Measurements from ENCODE around the gene AIF1. TPM values are rescaled to one million over a fixed set of nuclear protein-coding genes. Genes with fewer than 3 reads are reported as not detected.
"Not testable (repeated sequence)": the region's sequence is repeated elsewhere in the genome, so short reads cannot be mapped to it uniquely, and the experiment has no call there.

AIF1 gene
- total RNA-seq, 5 donors from 2014 or later (not counting 1 experiment from before 2014, with no cell fraction given), result 7.6 to 54.3 (median 18.1) TPM

GRCh38 chr6:31586008-31586407, 29.0 kb upstream of the AIF1 start, which contains the start of gene LST1:
Gene LST1, plus strand, starts transcription at chr6:31586277. Its CDS starts 1,023 bp downstream, at chr6:31587300.
- POLR2A ChIA-PET, result interaction anchor here (0.6 to 0.8 kb wide), 2 partner anchors 11 to 1374 kb away, joined by 4 to 5 read pairs; partner anchors contain the start of gene TNF (in 1 of the 2)
- Histone ChIP-seq H3K36me3 (ENCODE audit: control insufficient read depth in 2 of 2, extremely low read depth in 1 of 2, insufficient read depth in 1 of 2, low read length in 1 of 2) (no peaks in the 10 kb centered on the region), H3K4me1 (ENCODE audit: control insufficient read depth in 1 of 2, extremely low read depth in 1 of 2, insufficient read depth in 2 of 2, low read length in 2 of 2) (peaks cover 47 to 83% of the 10 kb centered on the region in 2 experiments), H3K27ac (ENCODE audit: low read length) (peak within 1 kb of the TSS; percentile 86), H3K4me3 (ENCODE audit: control insufficient read depth in 1 of 2, extremely low read depth in 1 of 2, low read length in 1 of 2) (peak within 1 kb of the TSS; percentile 22 to 36), H3K27me3 (replicated peaks in 1 of 2; ENCODE audit: control insufficient read depth in 2 of 2, extremely low read depth in 1 of 2, insufficient read depth in 2 of 2, low read length in 1 of 2) (no peaks in the 10 kb centered on the region), H3K9me3 (no peaks in the 10 kb centered on the region)
- peak within 1 kb of the TSS; percentile 44 to 97 (median 66) for H3K4me3 Mint-ChIP-seq
- no CpG with 5 or more reads among the region's 1 CpG for WGBS (ENCODE audit: insufficient coverage)
- CTCF ChIA-PET, result interaction anchor here in 1 of 2 donors (1.0 to 8.3 kb wide), 6 partner anchors 9 to 35 kb away, joined by 5 to 167 read pairs (median 6); partner anchors contain the start of genes NCR3 and TNF
- H3K27me3 Mint-ChIP-seq, result no peaks in the 10 kb centered on the region
- peak within 1 kb of the TSS; percentile 94 to 98 for H3K27ac Mint-ChIP-seq
- no peak for DNase-seq
- peaks cover 10% of the 10 kb centered on the region for H3K36me3 Mint-ChIP-seq
- H3K9me3 Mint-ChIP-seq, result no peaks in the 10 kb centered on the region
- no peak for ATAC-seq (replicated peaks in 1 of 4)
- H3K4me1 Mint-ChIP-seq, result peaks cover 71 to 81% (median 77%) of the 10 kb centered on the region in 3 donors

GRCh38 chr6:31586599-31587281, 28.3 kb upstream of the AIF1 start:
- ATAC-seq (replicated peaks in 1 of 4) (peak; percentile 35 to 44 (median 40)), DNase-seq (peak in 15 of 35 experiments; percentile 22 to 57 (median 36))
- Mint-ChIP-seq H3K4me1 (peaks cover 67 to 86% (median 79%) of the 10 kb centered on the region in 3 donors), H3K27me3 (no peaks in the 10 kb centered on the region), H3K27ac (peak overlapping the region; percentile 94 to 98), H3K9me3 (no peaks in the 10 kb centered on the region), H3K4me3 (peak overlapping the region; percentile 44 to 97 (median 66)), H3K36me3 (peaks cover 3% of the 10 kb centered on the region)
- ChIA-PET POLR2A (interaction anchor here in 1 of 2 donors (0.6 kb wide), 1 partner anchor 1374 kb away, joined by 5 read pairs; no protein-coding TSS in a partner anchor), CTCF (interaction anchor here (0.5 to 8.3 kb wide), 9 partner anchors 9 to 212 kb away, joined by 3 to 167 read pairs (median 6); partner anchors contain the start of genes NCR3 (in 1 of the 2) and TNF (in 1 of the 2))
- 32% methylated on average over 6 of the region's 9 CpGs for WGBS (ENCODE audit: insufficient coverage)
- peak overlapping the region; percentile 22 to 36 for H3K4me3 ChIP-seq (ENCODE audit: control insufficient read depth in 1 of 2, extremely low read depth in 1 of 2, low read length in 1 of 2)
- no peaks in the 10 kb centered on the region for H3K27me3 ChIP-seq (replicated peaks in 1 of 2; ENCODE audit: control insufficient read depth in 2 of 2, extremely low read depth in 1 of 2, insufficient read depth in 2 of 2, low read length in 1 of 2)
- peaks cover 47 to 82% of the 10 kb centered on the region in 2 experiments for H3K4me1 ChIP-seq (ENCODE audit: control insufficient read depth in 1 of 2, extremely low read depth in 1 of 2, insufficient read depth in 2 of 2, low read length in 2 of 2)
- no peaks in the 10 kb centered on the region for H3K36me3 ChIP-seq (ENCODE audit: control insufficient read depth in 2 of 2, extremely low read depth in 1 of 2, insufficient read depth in 1 of 2, low read length in 1 of 2)
- H3K27ac ChIP-seq (ENCODE audit: low read length), result peak overlapping the region; percentile 86
- no peaks in the 10 kb centered on the region for H3K9me3 ChIP-seq

- Histone ChIP-seq H3K27ac (ENCODE audit: low read length) (peak overlapping the region; percentile 86), H3K9me3 (no peaks in the 10 kb centered on the region), H3K36me3 (ENCODE audit: control insufficient read depth in 2 of 2, extremely low read depth in 1 of 2, insufficient read depth in 1 of 2, low read length in 1 of 2) (no peaks in the 10 kb centered on the region), H3K4me3 (ENCODE audit: control insufficient read depth in 1 of 2, extremely low read depth in 1 of 2, low read length in 1 of 2) (no peak overlapping the region), H3K4me1 (ENCODE audit: control insufficient read depth in 1 of 2, extremely low read depth in 1 of 2, insufficient read depth in 2 of 2, low read length in 2 of 2) (peaks cover 55 to 80% of the 10 kb centered on the region in 2 experiments), H3K27me3 (replicated peaks in 1 of 2; ENCODE audit: control insufficient read depth in 2 of 2, extremely low read depth in 1 of 2, insufficient read depth in 2 of 2, low read length in 1 of 2) (no peaks in the 10 kb centered on the region)
- 28% methylated on average over 10 of the region's 12 CpGs for WGBS (ENCODE audit: insufficient coverage)
- POLR2A ChIA-PET, result interaction anchor here (0.6 to 1.3 kb wide), 4 partner anchors 12 to 237 kb away, joined by 3 to 4 read pairs (median 3); partner anchors contain the start of gene TNF (in 1 of the 2)
- peak overlapping the region; percentile 94 to 98 for H3K27ac Mint-ChIP-seq
- no peaks in the 10 kb centered on the region for H3K36me3 Mint-ChIP-seq
- ATAC-seq (replicated peaks in 1 of 4), result no peak
- peaks cover 67 to 89% (median 83%) of the 10 kb centered on the region in 3 donors for H3K4me1 Mint-ChIP-seq
- H3K4me3 Mint-ChIP-seq, result peak overlapping the region; percentile 47 to 97 (median 60)
- DNase-seq, result no peak
- no peaks in the 10 kb centered on the region for H3K27me3 Mint-ChIP-seq
- CTCF ChIA-PET, result interaction anchor here (1.1 to 3.0 kb wide), 6 partner anchors 10 to 37 kb away, joined by 3 to 13 read pairs (median 5); partner anchors contain the start of gene TNF (in 1 of the 2)
- no peaks in the 10 kb centered on the region for H3K9me3 Mint-ChIP-seq
These were observed 26.9 kb upstream of the AIF1 start for GRCh38 chr6:31587791-31588777.

DNA sequence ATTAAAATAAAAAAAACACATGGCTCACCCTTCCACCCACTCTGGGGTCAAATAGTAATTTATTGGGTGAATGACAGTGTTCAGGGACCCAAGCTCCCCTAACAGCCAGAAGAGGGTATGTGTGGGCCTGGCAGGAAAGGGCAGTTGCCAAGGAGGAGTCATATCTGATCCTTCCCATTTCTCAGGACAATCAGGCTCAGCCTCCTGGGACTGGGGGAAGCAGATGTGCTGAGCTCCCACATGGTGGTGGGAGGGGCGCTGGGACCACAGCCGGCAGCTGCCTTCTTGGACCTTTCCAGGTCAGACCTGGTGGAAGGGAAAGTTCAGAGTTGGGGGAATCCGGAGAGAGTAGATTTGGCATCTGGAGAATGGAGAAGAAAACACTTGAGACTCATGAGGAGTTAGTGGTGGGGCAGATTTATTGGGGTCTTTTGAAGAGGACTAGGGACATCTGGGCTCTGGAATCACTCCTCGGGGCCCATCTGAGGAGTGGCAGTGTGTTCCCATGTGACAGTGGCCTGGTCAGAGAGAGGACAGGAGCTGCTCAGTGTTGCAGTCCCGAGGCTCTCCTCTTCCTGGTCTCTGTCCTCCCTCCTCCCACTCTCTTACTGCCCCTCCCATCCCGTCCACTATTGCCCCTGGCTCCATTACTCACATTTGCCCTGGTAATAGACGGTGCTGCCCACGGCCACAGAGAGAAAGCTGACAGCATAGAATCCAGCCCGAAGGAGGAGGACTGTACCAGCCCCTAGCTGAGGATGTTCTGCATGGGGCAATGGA, 26.0 kb upstream of the AIF1 start:
- peaks cover 70 to 89% (median 80%) of the 10 kb centered on the region in 3 donors for H3K4me1 Mint-ChIP-seq
- peak overlapping the region; percentile 86 for H3K27ac ChIP-seq (ENCODE audit: low read length)

GRCh38 chr6:31590691-31591090, 24.3 kb upstream of the AIF1 start:
- H3K27me3 Mint-ChIP-seq; H3K9me3 ChIP-seq; H3K9me3 Mint-ChIP-seq; H3K27me3 ChIP-seq (replicated peaks in 1 of 2; ENCODE audit: control insufficient read depth in 2 of 2, extremely low read depth in 1 of 2, insufficient read depth in 2 of 2, low read length in 1 of 2); H3K36me3 Mint-ChIP-seq; DNase-seq; H3K4me3 ChIP-seq (ENCODE audit: control insufficient read depth in 1 of 2, extremely low read depth in 1 of 2, low read length in 1 of 2); ATAC-seq (replicated peaks in 1 of 4); H3K27ac ChIP-seq (ENCODE audit: low read length); H3K4me3 Mint-ChIP-seq; H3K36me3 ChIP-seq (ENCODE audit: control insufficient read depth in 2 of 2, extremely low read depth in 1 of 2, insufficient read depth in 1 of 2, low read length in 1 of 2); POLR2A ChIA-PET: not testable (repeated sequence)
- peak overlapping the region; percentile 91 to 93 for H3K27ac Mint-ChIP-seq
- CTCF ChIA-PET, result interaction anchor here in 1 of 2 donors (0.7 kb wide), 1 partner anchor 409 kb away, joined by 3 read pairs; no protein-coding TSS in a partner anchor
- H3K4me1 ChIP-seq (ENCODE audit: control insufficient read depth in 1 of 2, extremely low read depth in 1 of 2, insufficient read depth in 2 of 2, low read length in 2 of 2), result peaks cover 42 to 78% of the 10 kb centered on the region in 2 experiments
- WGBS (ENCODE audit: insufficient coverage), result 75% methylated on average over 5 of the region's 5 CpGs
- peaks cover 62 to 80% (median 73%) of the 10 kb centered on the region in 3 donors for H3K4me1 Mint-ChIP-seq

More for the DNA sequence above, 26.0 kb upstream of the AIF1 start:
- ChIA-PET CTCF (interaction anchor here in 1 of 2 donors (3.0 kb wide), 1 partner anchor 9 kb away, joined by 13 read pairs; no protein-coding TSS in a partner anchor), POLR2A (interaction anchor here in 1 of 2 donors (0.8 kb wide), 1 partner anchor 14 kb away, joined by 3 read pairs; the partner anchor contains the start of gene TNF)
- Histone ChIP-seq H3K36me3 (ENCODE audit: control insufficient read depth in 2 of 2, extremely low read depth in 1 of 2, insufficient read depth in 1 of 2, low read length in 1 of 2) (no peaks in the 10 kb centered on the region), H3K4me1 (ENCODE audit: control insufficient read depth in 1 of 2, extremely low read depth in 1 of 2, insufficient read depth in 2 of 2, low read length in 2 of 2) (peaks cover 54 to 80% of the 10 kb centered on the region in 2 experiments), H3K9me3 (no peaks in the 10 kb centered on the region), H3K4me3 (ENCODE audit: control insufficient read depth in 1 of 2, extremely low read depth in 1 of 2, low read length in 1 of 2) (peak overlapping the region in 1 of 2 donors; percentile 1), H3K27me3 (replicated peaks in 1 of 2; ENCODE audit: control insufficient read depth in 2 of 2, extremely low read depth in 1 of 2, insufficient read depth in 2 of 2, low read length in 1 of 2) (no peaks in the 10 kb centered on the region)
- Mint-ChIP-seq H3K36me3 (no peaks in the 10 kb centered on the region), H3K9me3 (no peaks in the 10 kb centered on the region), H3K4me3 (no peak overlapping the region), H3K27ac (peak overlapping the region; percentile 90 to 92), H3K27me3 (no peaks in the 10 kb centered on the region)
- DNase-seq (no peak), ATAC-seq (replicated peaks in 1 of 4) (no peak)
- 88% methylated on average over 3 of the region's 9 CpGs for WGBS (ENCODE audit: insufficient coverage)

Data from T-cell (primary cell).